HG03565 (cell line): Measurements from ENCODE around the gene GAST.

Source experiments
- ATAC-seq: cut with Tn5 transposase; IDR thresholded peaks from one replicate; pipeline ENCODE4 v1.9.1; 2021; ENCODE audit warnings: mild to moderate bottlenecking, moderate library complexity; ENCODE audit not compliant: unreplicated experiment

Gene GAST

DNA sequence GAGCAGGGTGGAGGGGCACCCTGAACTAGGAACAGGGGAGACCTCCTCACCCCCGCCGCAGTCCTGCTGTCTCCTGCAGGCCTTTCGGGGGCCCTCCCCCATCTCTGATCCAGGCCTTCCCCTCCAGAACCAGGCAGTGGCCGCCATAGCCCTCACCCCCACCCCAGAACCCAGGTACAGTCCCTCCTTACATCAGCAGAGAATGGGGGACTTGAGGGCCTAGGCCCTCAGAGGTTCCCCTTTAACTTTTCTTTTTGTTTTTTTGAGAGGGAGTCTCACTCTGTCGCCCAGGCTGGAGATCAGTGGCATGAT lies 26.6 kb downstream of the GAST start:
- no peak for ATAC-seq

DNA sequence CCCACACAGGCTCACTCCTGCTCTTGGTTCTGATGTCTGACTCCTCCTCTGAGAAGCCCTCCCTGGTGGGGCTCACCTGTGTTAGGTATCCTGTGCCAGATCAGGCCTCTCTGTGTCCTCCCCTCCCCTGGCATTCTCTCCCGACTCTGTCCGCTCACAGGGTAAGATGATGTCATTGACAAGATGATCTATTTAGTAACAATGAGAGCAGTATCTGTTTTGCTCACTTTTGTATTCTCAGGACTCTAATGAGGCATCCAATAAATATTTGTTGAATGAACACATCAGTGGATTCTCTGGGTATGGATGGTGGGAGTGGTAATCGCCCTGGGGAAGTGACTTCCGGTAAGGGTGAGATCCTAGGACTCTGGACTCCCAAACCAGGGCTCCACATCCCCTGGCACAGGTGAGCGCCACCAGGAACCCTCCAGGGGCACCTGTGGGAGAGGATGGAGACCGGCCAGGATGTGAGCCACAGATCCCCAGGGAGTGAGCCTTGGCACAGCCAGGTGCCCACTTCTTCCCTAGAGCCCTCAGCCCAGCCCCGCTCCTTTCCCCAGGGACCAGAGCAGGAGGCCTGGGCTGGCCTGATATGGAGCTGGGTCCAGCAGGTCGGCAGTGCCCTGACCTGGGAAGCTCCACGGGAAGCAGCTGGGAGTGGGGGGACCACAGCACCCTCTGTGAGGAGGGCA lies 27.7 kb downstream of the GAST start:
- ATAC-seq: no peak

DNA sequence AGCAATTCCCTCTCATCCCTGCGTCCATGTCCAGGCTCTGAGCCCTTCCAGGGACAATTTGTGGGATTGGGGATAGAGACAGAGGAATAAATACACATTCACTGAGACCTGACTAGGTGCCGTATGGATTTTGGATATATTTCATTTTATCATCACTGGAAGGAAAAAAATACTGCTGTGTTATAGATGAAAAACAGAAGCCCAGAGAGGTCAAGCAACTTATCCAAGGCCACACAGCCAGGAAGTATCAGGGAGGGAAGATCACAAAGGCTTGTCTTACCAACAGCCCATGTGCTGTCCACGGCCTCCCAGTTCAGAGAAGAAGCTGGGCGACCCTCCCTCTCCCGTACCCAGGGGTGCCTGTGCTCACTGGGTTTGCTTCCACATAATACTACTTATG lies 28.4 kb downstream of the GAST start:
- no peak for ATAC-seq

DNA sequence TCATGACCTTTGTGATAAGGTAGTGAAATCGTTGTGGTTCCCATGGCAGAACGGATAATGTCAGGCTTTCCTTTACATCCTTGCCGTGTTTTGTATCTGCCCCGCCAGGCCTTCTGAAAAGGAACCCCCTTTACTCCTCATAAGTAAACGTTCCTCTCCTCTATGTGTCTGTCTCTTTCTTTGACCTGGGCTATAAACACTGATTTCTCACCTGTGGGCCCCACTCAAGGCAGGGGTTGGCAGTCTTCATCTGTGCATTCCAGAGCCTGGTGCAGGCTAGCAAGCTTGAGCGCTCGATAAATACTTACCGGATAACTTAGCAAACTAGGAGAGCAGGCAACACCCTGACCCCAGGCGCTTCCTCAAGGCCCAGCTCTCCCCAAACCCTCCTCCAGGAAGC lies 29.6 kb downstream of the GAST start:
- ATAC-seq: no peak

DNA sequence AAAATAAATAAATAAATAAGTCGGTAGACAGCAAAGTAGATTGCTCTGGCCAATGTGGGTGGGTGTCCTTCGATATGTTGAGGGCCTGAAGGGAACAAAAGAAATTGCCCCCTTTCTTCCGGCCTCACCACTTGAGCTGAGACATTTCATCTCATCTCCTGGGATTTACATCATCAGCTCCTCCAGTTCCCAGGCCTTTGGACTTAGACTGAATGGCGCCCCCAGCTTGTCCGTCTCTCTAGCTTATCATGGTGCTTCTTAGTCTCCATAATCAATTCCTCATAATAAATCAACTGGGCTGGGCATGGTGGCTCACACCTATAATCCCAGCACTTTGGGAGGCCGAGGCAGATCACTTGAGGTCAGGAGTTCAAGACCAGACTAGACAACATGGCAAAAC lies 36.1 kb downstream of the GAST start:
- ATAC-seq: no peak

DNA sequence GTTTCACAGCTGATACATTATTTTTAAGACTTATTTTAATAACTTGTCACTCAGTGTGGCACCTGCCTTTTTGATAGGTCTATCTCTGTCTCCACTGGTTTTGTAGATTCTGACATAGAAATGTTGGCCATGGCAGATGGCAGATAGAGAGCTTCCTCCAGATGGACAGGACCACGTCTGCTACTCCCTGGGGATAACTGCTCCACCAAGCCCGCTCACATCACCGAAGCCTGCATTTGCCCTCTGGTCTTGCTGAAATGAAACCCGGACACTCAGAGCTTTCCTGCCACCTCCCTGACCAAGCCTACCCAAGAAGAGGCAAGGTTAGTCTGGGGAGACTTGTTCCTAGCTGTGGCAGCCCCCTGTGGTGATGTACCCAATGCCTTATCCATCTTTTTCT lies 38.7 kb downstream of the GAST start:
- no peak for ATAC-seq

DNA sequence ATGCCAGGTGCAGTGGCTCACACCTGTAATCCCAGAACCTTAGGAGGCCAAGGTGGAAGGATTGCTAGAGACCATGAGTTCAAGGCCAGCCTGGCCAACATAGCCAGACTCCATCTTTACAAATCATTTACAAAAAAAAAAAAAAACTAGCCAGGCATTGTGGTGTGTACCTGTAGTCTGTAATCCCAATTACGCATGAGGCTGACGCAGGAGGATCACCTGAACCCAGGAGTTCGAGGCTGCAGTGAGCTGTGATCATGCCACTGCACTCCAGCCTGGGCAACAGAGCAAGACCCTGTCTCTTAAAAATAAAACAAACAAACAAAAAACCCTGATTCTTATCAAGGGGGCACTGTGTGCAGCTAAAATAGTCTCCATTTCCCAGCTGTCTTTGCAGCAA lies 39.2 kb downstream of the GAST start:
- ATAC-seq: no peak

DNA sequence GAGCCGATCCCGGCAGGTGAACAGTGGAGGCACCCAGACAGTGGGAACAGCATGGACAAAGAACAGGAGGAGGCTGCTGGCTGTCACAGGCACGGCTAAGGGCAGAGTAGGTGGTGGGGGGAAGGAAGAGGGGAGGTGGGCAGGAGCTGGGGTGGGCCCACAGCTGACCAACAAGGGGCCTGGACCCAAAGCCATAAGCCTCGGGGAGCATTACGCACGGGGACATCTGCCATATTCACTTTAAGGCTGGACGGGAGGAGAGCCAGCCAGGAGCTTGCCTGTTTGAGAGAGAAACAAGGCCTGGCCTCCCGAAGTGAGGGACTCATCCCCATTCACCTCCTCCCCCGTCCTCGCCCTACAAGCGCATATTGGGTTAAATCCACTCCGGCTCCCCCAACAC lies 41.9 kb downstream of the GAST start:
- no peak for ATAC-seq

DNA sequence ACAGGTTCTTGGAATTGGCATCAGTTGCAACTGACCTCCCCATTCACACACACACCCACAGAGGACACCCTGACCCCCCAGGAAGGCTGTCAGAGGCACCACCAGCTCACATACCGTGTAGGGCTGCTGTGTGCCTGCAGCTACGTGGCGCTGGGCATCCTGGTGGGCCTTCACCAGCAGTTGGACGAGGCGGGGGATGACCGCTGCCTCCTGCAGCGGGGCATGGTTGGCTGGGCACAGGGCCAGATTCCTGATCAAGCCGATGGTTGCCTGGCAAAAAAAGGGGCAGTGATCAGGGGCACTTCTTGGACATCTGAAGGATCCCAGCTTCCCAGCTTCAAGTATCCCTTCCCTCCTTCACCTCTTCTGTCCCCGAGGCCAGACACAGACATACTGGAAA lies 46.5 kb downstream of the GAST start:
- no peak for ATAC-seq

DNA sequence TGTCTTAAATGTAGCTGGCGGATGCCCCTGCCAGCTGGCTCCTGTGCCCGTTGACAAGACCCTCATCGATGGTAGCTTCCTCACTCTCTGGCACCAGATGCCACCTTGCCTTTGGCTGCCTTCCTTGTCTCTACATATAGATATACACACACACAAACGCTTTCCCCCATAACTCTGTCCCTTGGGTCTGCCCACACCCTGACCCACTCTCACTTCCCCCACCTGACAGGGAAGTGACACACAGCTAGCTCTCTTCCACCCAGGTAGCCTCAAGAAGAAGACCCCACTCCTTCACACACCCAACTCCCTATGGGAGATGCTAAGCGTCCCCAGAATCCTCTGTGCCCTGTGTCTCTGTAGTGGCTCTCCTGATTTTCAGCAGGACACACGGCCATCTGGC lies 48.7 kb downstream of the GAST start:
- ATAC-seq: no peak

DNA sequence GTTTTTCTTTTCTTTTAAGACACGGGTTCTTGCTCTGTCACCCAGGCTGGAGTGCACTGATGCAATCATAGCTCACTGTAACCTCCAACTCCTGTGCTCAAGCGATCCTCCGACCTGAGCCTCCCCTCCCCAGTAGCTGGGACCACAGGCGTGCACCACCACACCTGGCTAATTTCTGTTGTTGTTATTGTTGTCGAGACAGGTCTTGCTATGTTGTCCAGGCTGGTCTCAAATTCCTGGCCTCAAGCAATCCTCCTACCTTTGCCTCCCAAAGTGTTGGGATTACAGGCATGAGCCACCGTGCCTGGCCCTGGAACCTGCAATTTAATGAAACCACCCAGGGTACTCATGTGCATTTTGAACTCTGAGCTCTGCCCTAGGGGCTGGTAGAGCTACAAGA lies 50.3 kb downstream of the GAST start:
- no peak for ATAC-seq

DNA sequence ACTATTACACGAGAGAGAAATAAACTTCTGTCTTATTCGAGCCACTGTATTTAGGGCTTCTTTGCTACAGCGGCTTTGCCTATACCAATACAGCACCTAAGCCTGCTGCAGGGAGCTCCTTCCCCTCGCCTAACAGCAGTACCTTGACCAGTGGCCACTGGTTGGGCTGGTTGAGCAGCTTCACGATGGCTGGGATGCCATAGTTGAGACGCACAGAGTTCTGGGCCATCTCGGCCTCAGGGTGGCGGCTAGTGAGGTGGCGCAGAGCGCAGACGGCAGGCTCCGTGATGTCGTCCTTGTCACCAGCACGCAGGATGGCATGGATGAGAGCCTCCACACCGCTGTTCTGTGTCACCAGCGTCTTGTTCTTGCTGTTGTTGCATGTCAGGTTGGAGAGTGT lies 50.7 kb downstream of the GAST start:
- ATAC-seq: no peak

DNA sequence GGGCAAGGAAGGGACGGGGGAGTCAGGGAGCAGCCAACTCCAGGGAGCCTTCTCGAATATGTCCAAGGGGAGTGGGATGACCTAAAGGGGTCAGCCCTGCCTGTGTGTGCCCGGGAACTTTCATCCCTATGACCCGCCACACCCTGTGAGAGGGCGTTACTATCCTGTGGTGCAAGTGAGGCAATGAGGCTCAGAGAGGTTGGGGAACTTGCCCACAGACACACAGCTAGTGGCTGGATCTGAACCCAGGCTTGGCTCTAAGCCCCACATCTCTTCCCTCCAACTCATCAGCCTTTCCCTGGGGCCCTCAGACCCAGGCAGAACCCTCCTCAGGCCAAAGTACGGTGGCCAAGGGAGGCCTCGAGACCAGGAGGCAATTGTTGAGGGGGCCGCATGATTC lies 51.2 kb downstream of the GAST start:
- no peak for ATAC-seq
